Erythroblast (primary cell): ENCODE measurements around the gene KIF20B.

Experiments used
- GATA1 ChIP-seq: IDR thresholded peaks from 2 replicates; pipeline ENCODE4 v1.6.1; 2011; ENCODE audit warnings: low read depth, mild to moderate bottlenecking, control low read depth, low read length, moderate library complexity
- POLR2A ChIP-seq: IDR thresholded peaks from 2 replicates; pipeline ENCODE4 v1.6.1; 2011; ENCODE audit warnings: mild to moderate bottlenecking, low read length

- no peak for TF ChIP-seq POLR2A
- no peak for TF ChIP-seq GATA1
These were observed 58.1 kb downstream of the KIF20B start for GRCh38 chr10:89759531-89759930.
